GM18858 (cell line): Measurements from ENCODE around the gene TRIM40.

Source experiments
- ATAC-seq: cut with Tn5 transposase; IDR thresholded peaks from one replicate; pipeline ENCODE4 v1.9.1; 2021; ENCODE audit not compliant: unreplicated experiment

TRIM40 gene

GRCh38 chr6:30147096-30147495 is 11.2 kb downstream of the TRIM40 start:
- ATAC-seq = no peak

DNA sequence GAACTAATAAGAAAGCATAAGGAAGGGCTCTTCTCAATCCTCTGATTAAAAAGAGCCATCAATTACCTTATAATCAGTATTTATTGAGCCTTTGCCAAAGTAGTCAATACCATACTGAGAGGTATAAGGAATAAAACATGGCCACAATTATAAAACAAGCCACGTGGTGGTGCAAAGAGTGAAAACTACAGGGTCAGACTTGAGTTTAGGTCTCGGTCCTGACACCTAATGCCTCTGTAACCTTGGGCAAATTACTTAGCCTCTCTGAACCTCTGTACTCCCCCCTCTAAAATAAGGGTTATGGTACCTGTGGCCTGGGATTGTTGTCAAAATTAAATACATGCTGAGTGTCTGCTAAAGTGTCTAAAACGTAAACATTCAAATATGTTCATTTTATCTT is 13.3 kb downstream of the TRIM40 start:
- ATAC-seq = no peak

- no peak for ATAC-seq
Observed at GRCh38 chr6:30149858-30150550, 14.1 kb downstream of the TRIM40 start.

DNA sequence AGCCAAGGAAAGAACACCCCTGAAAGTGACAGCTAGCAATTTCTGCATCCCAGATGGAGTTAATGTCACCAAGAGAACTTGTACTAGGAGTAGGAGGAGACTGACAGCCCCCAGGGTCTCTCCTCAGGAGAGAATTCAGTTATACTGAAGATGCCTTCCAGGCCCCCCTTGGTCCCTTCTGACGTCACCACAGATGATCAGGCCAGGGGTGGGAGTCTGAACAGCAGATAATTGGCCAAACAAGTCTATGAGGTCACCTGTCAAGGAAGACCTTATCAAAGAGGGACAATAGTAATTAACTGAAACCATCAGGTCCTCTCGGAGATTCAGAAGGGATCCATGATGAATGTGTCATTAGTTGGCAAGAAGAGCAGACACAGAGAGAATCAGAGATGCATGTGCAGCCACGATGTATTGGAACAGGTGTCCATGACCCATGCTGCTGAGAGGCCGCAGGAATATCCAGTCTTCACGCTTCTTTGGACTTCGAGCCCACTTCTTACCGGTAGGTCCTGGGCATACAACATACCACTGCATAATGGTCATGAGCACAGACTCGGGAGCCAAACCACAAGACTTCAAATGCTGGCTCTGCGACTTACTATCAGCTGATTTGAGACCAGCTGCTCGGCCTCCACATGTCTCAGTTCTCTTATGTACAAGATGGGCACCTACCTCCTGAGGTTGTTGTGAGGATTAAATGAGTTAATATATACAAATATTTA is 14.9 kb downstream of the TRIM40 start:
- ATAC-seq = no peak

- ATAC-seq = no peak
Observed at GRCh38 chr6:30151580-30151979, 15.6 kb downstream of the TRIM40 start.

DNA sequence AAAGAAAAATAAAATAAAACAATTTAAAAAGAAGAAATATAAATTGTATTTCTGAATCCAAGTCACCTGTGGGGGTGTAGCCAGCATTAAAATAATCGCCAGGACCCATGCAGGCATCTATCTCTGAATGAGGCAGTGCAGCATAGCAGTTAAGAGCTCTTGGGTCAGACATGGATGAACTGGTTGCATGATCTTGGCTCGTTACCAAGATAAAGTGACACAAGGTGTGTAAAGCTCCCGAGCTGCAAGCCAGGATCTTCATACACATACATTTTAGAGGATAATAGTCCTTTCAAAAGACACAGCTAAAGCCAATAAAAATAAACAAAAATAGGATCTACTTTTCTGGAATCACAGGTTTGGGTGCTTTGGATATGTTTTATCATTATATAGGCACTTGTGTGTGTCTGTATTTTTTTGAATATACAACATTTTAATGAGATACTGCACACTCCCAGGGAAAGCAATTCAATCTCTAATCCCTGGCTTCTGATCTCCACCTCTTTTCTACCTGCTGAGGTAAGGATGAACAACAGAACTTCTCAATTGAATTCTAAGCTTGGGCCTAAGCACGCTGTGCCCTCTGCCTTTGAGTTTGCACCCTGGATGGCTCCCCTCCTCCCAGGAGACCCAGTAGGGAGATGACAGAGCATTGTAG is 16.2 kb downstream of the TRIM40 start:
- no peak for ATAC-seq

DNA sequence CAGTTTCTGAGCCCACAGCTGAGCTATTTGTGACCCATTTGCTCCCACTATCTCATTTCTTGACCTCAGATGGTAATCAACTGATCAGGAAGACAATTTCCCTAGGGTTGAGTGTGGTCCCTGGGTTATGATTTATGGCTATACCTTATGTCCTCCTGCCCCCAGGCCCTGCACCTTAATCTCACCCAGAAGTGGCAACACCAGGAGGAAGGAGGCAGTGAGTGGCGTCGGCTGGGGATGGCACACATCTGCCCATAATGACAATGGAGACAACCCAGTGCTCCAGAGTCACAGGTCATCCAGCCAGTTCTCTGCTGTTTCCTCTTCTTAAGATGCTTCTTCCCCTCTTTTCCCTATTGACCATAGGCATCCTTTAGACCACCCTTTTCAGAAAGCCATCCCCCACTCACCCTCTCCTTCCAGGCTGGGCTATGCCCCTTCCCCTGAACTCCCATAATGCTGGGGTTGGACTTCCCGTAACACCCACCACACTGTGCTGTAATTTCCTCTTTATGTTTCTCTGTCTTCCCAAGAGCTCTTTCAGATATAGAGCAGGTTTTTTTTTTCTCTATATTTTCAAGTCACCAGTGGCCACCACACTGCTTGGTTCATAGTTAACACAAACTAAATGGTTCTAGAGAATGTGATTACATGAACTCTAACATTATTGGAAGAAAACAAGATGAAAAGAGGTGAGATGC is 17.1 kb downstream of the TRIM40 start:
- ATAC-seq = no peak

GRCh38 chr6:30154061-30154460 is 18.1 kb downstream of the TRIM40 start:
- ATAC-seq = no peak

DNA sequence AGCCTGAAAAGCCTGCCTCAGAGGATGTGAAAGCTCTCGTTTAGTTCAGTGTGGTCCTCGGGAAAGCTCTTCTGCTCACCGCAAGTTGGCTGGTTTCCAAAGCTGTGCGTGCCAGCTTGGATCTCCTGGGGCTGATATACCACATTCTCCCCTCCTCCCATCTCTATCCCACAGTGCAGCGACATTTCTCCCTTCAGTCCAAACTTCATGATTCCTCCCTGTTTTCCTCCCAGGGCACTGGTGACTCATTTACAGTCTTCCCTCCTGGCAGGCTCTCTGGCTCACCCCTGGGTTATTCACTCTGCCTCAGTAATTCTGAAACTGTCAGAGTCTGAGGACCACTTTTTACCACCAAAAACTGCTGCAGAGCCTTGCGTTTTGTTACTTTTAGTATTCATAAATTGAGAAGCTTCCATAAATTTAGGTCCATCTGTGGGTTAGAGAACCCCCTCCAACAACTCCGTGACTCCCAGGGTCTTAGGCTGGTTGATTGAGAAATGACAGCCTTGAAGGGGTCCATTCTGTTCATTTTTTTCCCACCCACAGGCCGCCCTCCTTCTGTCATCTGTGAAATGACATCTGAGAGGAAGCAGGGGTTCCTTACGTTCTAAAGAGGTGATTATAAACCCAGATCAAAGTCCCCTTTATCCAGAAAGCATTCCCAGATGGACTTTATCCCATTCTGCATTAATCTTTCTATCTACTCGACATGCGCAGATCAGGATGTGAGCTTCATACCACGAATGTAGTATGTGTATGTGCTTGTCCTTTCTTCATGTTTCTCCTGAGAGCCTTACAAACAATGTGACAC is 19.0 kb downstream of the TRIM40 start:
- ATAC-seq = no peak

DNA sequence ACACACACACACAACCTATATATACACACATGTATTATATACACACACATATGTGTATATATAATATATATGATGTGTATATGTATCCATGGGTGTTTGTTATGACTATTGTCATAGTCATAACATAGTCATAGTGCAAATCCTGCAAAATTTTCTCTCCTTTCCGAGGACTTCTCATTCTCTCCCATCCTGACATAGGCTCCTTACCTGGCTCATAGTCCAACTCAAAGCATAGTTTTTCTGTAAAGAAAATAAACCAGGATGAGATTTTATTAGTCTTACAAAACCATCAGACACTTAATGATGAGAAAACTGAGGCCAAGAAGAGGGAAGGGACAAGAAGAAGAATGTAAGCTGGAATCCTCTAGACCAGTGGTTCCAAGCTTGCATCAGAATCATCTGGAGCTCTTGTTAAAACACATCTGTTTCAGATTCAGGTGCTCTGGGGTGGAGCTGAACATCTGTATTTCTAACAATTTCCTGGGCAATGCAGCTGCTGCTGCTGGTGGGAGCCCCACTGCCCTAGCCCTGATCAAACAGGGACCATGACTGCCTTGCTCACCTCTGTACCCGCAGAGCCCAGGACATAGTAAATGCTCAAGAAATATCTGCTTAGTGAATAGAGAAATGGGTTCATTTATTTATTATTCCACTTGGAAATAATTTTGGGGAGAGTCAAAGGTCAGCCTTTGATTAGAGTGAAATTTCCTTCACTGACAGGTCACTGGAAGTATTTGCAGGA is 19.8 kb downstream of the TRIM40 start:
- ATAC-seq = no peak

- ATAC-seq = no peak
Observed at GRCh38 chr6:30156262-30156599, 20.3 kb downstream of the TRIM40 start.

- no peak for ATAC-seq
Observed at GRCh38 chr6:30156774-30157173, 20.8 kb downstream of the TRIM40 start.

DNA sequence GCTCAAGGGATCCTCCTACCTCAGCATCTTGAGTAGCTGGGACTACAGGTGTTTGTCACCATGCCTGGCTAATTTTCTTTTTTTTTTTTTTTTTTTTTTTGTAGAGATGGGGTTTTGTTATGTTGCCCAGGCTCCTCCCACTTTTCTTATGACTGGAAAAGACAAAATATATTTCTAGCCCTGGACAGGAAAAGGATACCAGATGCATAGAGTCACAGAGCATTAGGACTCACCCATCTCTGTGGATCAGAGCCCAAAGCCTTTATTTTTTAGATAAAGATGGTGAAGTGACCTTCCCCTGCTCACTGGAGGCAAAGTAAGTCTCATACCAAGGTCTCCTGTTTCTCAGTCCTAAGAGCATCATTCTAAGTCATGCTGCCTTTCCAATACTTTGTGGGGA is 21.6 kb downstream of the TRIM40 start:
- ATAC-seq = no peak

DNA sequence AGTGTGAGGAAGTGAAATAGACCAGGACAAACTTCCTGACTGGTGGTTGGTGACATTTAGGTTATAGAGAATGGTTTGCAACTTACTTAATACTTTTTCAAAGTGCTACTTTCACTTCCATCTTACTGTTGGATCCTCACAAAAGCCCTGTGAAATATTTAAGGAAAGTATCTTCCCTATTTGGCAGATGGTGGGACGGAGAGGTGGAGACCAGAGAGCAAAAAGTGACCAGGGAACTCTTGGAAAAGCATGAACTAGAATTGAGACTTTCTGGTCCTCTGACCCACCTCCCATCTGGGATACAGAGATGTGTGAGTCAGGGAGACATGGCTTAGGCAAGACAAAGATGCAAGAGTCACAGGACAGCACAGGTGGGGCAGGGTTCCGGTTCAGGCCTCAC is 22.1 kb downstream of the TRIM40 start:
- ATAC-seq = no peak

DNA sequence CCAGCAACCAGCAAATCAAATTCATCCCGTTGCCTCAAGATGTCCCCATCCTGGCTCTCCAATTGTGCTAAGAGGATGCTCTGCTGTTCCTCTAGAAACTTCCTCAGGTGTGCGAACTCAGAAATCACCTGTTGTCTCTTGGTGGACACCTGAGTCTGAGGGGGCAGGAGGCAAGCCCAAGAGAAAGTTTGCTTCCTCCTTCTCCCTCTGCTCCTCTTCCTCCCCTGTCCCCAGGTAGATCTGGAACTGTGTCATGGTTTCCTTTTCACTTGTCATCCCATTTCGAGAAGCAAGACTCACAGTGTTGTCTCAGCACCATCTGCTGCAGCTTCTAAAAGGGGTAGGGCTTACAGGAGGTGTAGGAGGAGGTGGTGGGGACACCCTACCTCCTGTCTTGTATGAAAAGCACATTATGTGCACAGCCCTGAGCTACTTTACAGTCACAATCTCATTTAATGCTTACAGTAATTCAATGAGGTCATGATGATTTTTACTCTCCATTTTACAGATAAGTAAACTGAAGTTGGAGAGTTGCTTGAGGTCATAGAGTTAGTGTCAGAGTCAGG is 22.6 kb downstream of the TRIM40 start:
- ATAC-seq = no peak

DNA sequence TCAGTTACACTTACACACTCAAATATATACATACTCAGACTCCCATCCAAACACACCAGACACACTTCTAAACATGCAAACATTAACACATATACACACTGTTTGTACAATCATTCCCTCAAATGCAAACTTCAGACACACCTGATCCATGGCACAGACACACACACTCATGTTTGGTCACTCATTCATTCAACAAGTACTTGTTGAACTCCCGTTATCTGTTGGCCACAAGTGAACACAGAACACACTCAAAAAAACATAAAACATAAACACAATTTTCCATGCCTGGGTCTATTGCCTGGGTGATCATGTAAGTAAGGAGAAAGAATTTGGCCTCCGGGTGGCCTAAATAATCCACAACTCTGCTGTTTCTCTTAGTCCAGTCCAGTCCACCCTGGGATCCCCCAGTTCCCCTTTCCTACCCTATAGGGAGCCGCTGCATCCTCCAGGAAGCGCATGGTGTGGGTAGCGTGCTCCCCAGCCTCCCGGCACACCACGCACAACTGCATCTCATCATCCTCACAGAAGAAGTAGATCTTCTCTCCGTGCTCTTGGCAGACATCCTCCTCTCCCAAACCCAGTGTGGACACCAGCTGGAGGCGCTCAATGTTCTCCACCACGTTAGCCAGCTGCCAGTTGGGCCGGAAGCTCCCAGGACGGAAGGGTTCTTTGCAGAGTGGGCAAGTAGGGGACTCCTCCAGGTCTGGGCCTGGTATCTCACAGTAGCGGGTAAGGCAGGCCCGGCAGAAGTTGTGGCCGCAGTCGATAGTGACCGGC is 24.3 kb downstream of the TRIM40 start:
- ATAC-seq = no peak

- no peak for ATAC-seq
Observed at GRCh38 chr6:30160785-30161531, 25.0 kb downstream of the TRIM40 start, which contains the start of gene TRIM10. Gene TRIM10, minus strand, starts transcription at chr6:30161211. Its CDS starts 353 bp downstream, at chr6:30160858.
